ENCODE results near the gene PROB1. TPM values are rescaled to one million over a fixed set of nuclear protein-coding genes. Genes with fewer than 3 reads are reported as not detected.
A peak's percentile ranks its signal among the peaks of the same experiment; 100 is the strongest.

Gene PROB1
- polyA plus RNA-seq, 1 of the 3 experiments (the other 2 are of a cell fraction): 0.44 TPM

- H3K36me3 ChIP-seq (replicated peaks in 1 of 2; ENCODE audit: control insufficient read depth in 1 of 2, insufficient read depth in 2 of 2, low read length in 1 of 2): peaks cover 0 to 2% of the 10 kb centered on the region in 2 experiments
- H3K9ac ChIP-seq: no peak overlapping the region
- no peaks in the 10 kb centered on the region for H3K79me2 ChIP-seq (ENCODE audit: insufficient read depth)
- H2AFZ ChIP-seq (ENCODE audit: low read depth): no peak overlapping the region
- ChIA-PET CTCF (interaction anchor here (0.8 to 3.4 kb wide), 9 partner anchors 9 to 938 kb away, joined by 3 to 29 read pairs (median 5); partner anchors contain the start of genes DNAJC18, MZB1 and PROB1), POLR2A (no interaction called here)
- H3K4me3 ChIP-seq (ENCODE audit: low read depth in 2 of 2, low read length in 1 of 2): no peak overlapping the region
- no peaks in the 10 kb centered on the region for H3K9me3 ChIP-seq
- no peaks in the 10 kb centered on the region for H3K27me3 ChIP-seq (ENCODE audit: insufficient read depth)
- H4K20me1 ChIP-seq (ENCODE audit: insufficient read depth): no peaks in the 10 kb centered on the region
- H3K4me2 ChIP-seq: peak overlapping the region; percentile 76
- peaks cover 8% of the 10 kb centered on the region for H3F3A ChIP-seq (replicated peaks; ENCODE audit: insufficient read depth)
- WGBS (ENCODE audit: low lambda C conversion rate): 84% methylated on average over 7 of the region's 7 CpGs
- TF ChIP-seq RFX5 (IDR thresholded peaks at IDR 0.05; ENCODE audit: low read length): no peak
- TF ChIP-seq CTCF (IDR thresholded peaks at IDR 0.05): peak; percentile 52
- no peak for TF ChIP-seq USF2 (IDR thresholded peaks at IDR 0.05; ENCODE audit: borderline replicate concordance, low read depth, low read length)
- TF ChIP-seq CHD2 (IDR thresholded peaks at IDR 0.05; ENCODE audit: low read length, partially characterized antibody): no peak
- no peak for TF ChIP-seq RXRA (IDR thresholded peaks at IDR 0.05; ENCODE audit: borderline replicate concordance, low read depth)
- no peak for TF ChIP-seq POLR2AphosphoS5 (IDR thresholded peaks at IDR 0.05; ENCODE audit: low read depth, low read length)
- no peak for TF ChIP-seq NRF1 (IDR thresholded peaks at IDR 0.05; ENCODE audit: low read depth, low read length)
- TF ChIP-seq NFIC (IDR thresholded peaks at IDR 0.05; ENCODE audit: borderline replicate concordance): no peak
- TF ChIP-seq IRF3 (IDR thresholded peaks at IDR 0.05; ENCODE audit: low read depth, low read length): no peak
- no peak for TF ChIP-seq FOXJ3 (CRISPR knock-in tag; IDR thresholded peaks at IDR 0.05)
- peak; percentile 34; the same call in 1 of the 2 replicates for TF ChIP-seq RAD21 (IDR thresholded peaks at IDR 0.05; ENCODE audit: low read length)
- no peak for TF ChIP-seq ZBTB33 (IDR thresholded peaks at IDR 0.05; ENCODE audit: borderline replicate concordance, low read depth)
- no peak for TF ChIP-seq MXI1 (IDR thresholded peaks at IDR 0.05; ENCODE audit: low read depth, low read length)
- TF ChIP-seq FOXM1 (IDR thresholded peaks at IDR 0.05; ENCODE audit: low read depth): no peak
- no peak for TF ChIP-seq TAF1 (IDR thresholded peaks at IDR 0.05; ENCODE audit: borderline replicate concordance, low read depth, low read length)
- no peak for TF ChIP-seq MAX (IDR thresholded peaks at IDR 0.05; ENCODE audit: low read depth)
- TF ChIP-seq ELF1 (IDR thresholded peaks at IDR 0.05): no peak
- H3K27ac ChIP-seq (ENCODE audit: low read depth in 2 of 2, low read length in 1 of 2): peak overlapping the region in 1 of 2 experiments; percentile 94; a peak in 1 of 4 replicates
- H3K4me1 ChIP-seq (ENCODE audit: control insufficient read depth in 1 of 2, insufficient read depth in 2 of 2, low read depth in 1 of 2, low read length in 1 of 2): peaks cover 0 to 13% of the 10 kb centered on the region in 2 experiments; a peak in 1 of 4 replicates
- H3K9me2 ChIP-seq: no peaks in the 10 kb centered on the region
- DNase-seq: no peak
Measured at GRCh38 chr5:139402561-139403158, 7.8 kb upstream of the PROB1 start.

Measured in SK-N-SH (cell line).